Ovary (tissue), 9 donors: ENCODE measurements around the gene SESN1. TPM values are rescaled to one million over a fixed set of nuclear protein-coding genes. Genes with fewer than 3 reads are reported as not detected.
A peak's percentile ranks its signal among the peaks of the same experiment; 100 is the strongest.

Experiments used
- DNase-seq, 5 donors: peaks; one replicate each; pipeline ENCODE4 v3.0.0-alpha.2; 2019 to 2020
- H3K27ac ChIP-seq, 2 donors: fragments of 200-600 bp; one replicate each; pipeline versions ENCODE4 v1.5.1 to v1.8.0; 2019 to 2022
- H3K27me3 ChIP-seq: fragments of 200-600 bp; one replicate; pipeline ENCODE4 v1.8.0; 2022
- H3K36me3 ChIP-seq: fragments of 200-600 bp; sonication (generic); one replicate; pipeline ENCODE4 v1.5.1; 2019
- H3K4me1 ChIP-seq: one replicate; pipeline ENCODE4 v1.8.1; 2013; ENCODE audit warnings: mild to moderate bottlenecking, moderate library complexity; ENCODE audit not compliant: insufficient read depth
- H3K4me3 ChIP-seq: fragments of 200-600 bp; sonication (generic); one replicate; pipeline ENCODE4 v1.5.1; 2017
- H3K9me3 ChIP-seq, 2 donors: fragments of 200-600 bp in 1 of 2; sonication (generic) in 1 of 2; one replicate each; pipeline versions ENCODE4 v1.5.1 to v1.8.1; 2013 to 2019; ENCODE audit warnings: mild to moderate bottlenecking in 1 of 2, moderate library complexity in 1 of 2
- EP300 ChIP-seq: sonication (generic); formaldehyde crosslinking; IDR thresholded peaks from one replicate; pipeline ENCODE4 v1.6.1; 2017; ENCODE audit warnings: antibody characterized with exemption
- POLR2A ChIP-seq: fragments of 450-650 bp; IDR thresholded peaks from one replicate; pipeline ENCODE4 v1.6.1; 2017; ENCODE audit warnings: antibody characterized with exemption, mild to moderate bottlenecking, moderate library complexity
- WGBS, 3 donors: extraction: QIAGEN DNeasy Blood & Tissue Kit in 1 of 3; methylation state at CpG; one replicate each; pipeline versions ENCODE4 v1.1.5 to v1.1.7; 2013 to 2017; 5-methylcytosine and 5-hydroxymethylcytosine counted together
- intact Hi-C, 4 donors: fragments of 100-400 bp; cut with DNase I; formaldehyde crosslinking; loops; one replicate each; pipeline versions ENCODE4 v1.11.0 to v1.15.1; 2022 to 2023
- polyA plus RNA-seq, 2 donors: library from polyadenylated mRNA; stranded (reverse); fragments of 200-250 nt in 1 of 2; fragments of 350-450 nt in 1 of 2; fragmentation: Illumina TruSeq in 1 of 2; extraction: RNeasy Lipid Tissue Mini Kit (QIAGEN cat#74804) in 1 of 2; gene quantifications; one replicate each; pipeline ENCODE4 v1.2.3, GENCODE V29; 2013 to 2014
- total RNA-seq, 7 donors: library from RNA; depleted of rRNA in 2 of 7; stranded (reverse); fragments of >200 nt in 2 of 7; fragmentation: NEBNext Ultra II Directional in 3 of 7; extraction: Animal tissue kit (Norgen Biotek cat#: 25700) in 3 of 7; gene quantifications; one replicate each; pipeline versions ENCODE4 v1.1.0 to v1.2.4, GENCODE V29; 2016 to 2023
- TF ChIP-seq, protein P1 (sequence below), 3 donors: fragments of 450-650 bp in 2 of 3; fragments of 200-600 bp in 1 of 3; IDR thresholded peaks; one replicate each; pipeline versions ENCODE4 v1.5.1 to v1.8.0; 2016 to 2022; ENCODE audit warnings: antibody characterized with exemption in 3 of 3, mild to moderate bottlenecking in 1 of 3
- donor health status: DM: no; HTN: no; CAD: no; lungs with moderate emphysema.
- donor health status: DM: no; HTN: no; CAD: no.
- donor health status: Bipolar disorder and iron deficiency.
- donor health status: DM: yes; HTN: yes; CAD: no.
- donor health status: DM: no; HTN: no; CAD: no.
- donor health status: DM: yes; HTN: yes; CAD: no.

Gene SESN1
- total and polyA plus RNA-seq, 9 donors: 36.5 to 97.2 (median 65.4) TPM

- no peak overlapping the region for H3K4me3 ChIP-seq
- peaks cover 7% of the 10 kb centered on the region for H3K4me1 ChIP-seq
- no peaks in the 10 kb centered on the region for H3K27me3 ChIP-seq
- DNase-seq: no peak
- 87 to 89% (median 88%) methylated on average over 14 of the region's 14 CpGs for WGBS, 3 donors
- no peaks in the 10 kb centered on the region for H3K36me3 ChIP-seq
- H3K9me3 ChIP-seq: no peaks in the 10 kb centered on the region
- TF ChIP-seq POLR2A (no peak), EP300 (no peak)
- TF ChIP-seq, protein P1, sequence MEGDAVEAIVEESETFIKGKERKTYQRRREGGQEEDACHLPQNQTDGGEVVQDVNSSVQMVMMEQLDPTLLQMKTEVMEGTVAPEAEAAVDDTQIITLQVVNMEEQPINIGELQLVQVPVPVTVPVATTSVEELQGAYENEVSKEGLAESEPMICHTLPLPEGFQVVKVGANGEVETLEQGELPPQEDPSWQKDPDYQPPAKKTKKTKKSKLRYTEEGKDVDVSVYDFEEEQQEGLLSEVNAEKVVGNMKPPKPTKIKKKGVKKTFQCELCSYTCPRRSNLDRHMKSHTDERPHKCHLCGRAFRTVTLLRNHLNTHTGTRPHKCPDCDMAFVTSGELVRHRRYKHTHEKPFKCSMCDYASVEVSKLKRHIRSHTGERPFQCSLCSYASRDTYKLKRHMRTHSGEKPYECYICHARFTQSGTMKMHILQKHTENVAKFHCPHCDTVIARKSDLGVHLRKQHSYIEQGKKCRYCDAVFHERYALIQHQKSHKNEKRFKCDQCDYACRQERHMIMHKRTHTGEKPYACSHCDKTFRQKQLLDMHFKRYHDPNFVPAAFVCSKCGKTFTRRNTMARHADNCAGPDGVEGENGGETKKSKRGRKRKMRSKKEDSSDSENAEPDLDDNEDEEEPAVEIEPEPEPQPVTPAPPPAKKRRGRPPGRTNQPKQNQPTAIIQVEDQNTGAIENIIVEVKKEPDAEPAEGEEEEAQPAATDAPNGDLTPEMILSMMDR (IDR thresholded peaks at IDR 0.05): no peak
- intact Hi-C loops: no loop called here
- H3K27ac ChIP-seq: no peak overlapping the region
Observed at GRCh38 chr6:108968325-108969316, 126.0 kb downstream of the SESN1 start.

GRCh38 chr6:108966855-108967755 is 127.5 kb downstream of the SESN1 start:
- TF ChIP-seq POLR2A (no peak), EP300 (no peak)
- TF ChIP-seq, protein P1 (IDR thresholded peaks at IDR 0.05): no peak
- H3K4me3 ChIP-seq: no peak overlapping the region
- no peak overlapping the region for H3K27ac ChIP-seq
- DNase-seq: peak; percentile 44 to 72 (median 57)
- no peaks in the 10 kb centered on the region for H3K9me3 ChIP-seq
- peaks cover 8% of the 10 kb centered on the region for H3K4me1 ChIP-seq
- H3K36me3 ChIP-seq: no peaks in the 10 kb centered on the region
- WGBS, 3 donors: 50 to 58% (median 55%) methylated on average over 12 of the region's 12 CpGs
- H3K27me3 ChIP-seq: no peaks in the 10 kb centered on the region
- intact Hi-C loops: no loop called here

DNA sequence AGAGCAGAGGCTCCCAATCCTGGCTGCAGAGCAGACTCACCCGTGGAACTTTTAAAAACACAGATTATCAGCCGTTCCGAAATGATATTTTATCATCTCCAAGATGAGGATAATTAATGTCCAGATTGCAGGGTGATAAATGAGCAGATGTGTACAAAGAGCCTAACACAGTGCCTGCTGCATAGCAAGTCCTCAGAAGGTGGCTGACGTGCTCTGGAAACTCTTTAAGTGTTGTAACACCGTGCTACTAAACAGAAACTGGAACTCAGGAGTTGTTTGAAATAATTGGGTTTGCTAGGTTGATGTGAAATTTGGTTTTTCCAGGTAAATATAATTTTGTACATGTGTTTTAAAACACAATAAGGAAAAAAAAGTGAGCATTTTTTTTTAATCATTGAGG is 128.4 kb downstream of the SESN1 start:
- no peak for DNase-seq
- Histone ChIP-seq H3K27me3 (no peaks in the 10 kb centered on the region), H3K9me3 (no peaks in the 10 kb centered on the region), H3K4me1 (peaks cover 10% of the 10 kb centered on the region), H3K27ac (no peak overlapping the region), H3K36me3 (no peaks in the 10 kb centered on the region), H3K4me3 (no peak overlapping the region)
- TF ChIP-seq POLR2A (no peak), EP300 (no peak)
- TF ChIP-seq, protein P1 (IDR thresholded peaks at IDR 0.05): no peak
- intact Hi-C loops: no loop called here
- 81 to 85% (median 85%) methylated on average over 5 of the region's 5 CpGs for WGBS, 3 donors

- H3K4me1 ChIP-seq: peaks cover 12% of the 10 kb centered on the region
- no peaks in the 10 kb centered on the region for H3K27me3 ChIP-seq
- intact Hi-C loops: no loop called here
- WGBS, 3 donors: 15 to 32% (median 26%) methylated on average over 6 of the region's 6 CpGs
- no peaks in the 10 kb centered on the region for H3K36me3 ChIP-seq
- no peaks in the 10 kb centered on the region for H3K9me3 ChIP-seq
- no peak overlapping the region for H3K27ac ChIP-seq
- H3K4me3 ChIP-seq: no peak overlapping the region
- DNase-seq: no peak
- TF ChIP-seq, protein P1 (IDR thresholded peaks at IDR 0.05): no peak
- TF ChIP-seq POLR2A (no peak), EP300 (no peak)
Observed at GRCh38 chr6:108961985-108962384, 132.7 kb downstream of the SESN1 start.
